Measurements from ENCODE around the gene ZNF805. TPM values are rescaled to one million over a fixed set of nuclear protein-coding genes. Genes with fewer than 3 reads are reported as not detected.
"Not testable (repeated sequence)": the region's sequence is repeated elsewhere in the genome, so short reads cannot be mapped to it uniquely, and the experiment has no call there.

ZNF805 gene
- total RNA-seq, 2 donors from 2014 or later: 16.4 to 21.1 TPM

DNA sequence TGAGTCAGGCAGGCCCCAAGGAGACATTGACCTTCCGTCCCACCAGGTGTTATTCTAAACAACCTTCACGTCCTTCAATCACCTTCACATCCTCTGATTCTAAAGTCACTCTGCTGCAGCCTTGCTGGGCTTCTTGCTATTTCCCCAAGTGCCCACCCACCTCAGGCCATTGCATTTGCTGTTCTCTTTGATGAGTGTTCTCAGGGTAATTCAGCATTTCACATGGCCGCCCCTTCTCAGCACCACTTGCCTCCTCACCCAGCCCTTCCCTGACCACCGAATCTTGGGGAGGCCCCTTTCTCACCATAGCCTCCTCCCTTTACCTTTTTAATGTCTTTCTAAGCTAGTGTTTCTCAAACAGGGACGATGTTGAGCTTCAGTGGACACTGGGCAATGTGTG lies 4.6 kb downstream of the ZNF805 start:
- DNase-seq (ENCODE audit: low spot score): no peak
- WGBS: 94% methylated on average over 5 of the region's 5 CpGs
- H3K36me3 ChIP-seq: peaks cover 0 to 6% of the 10 kb centered on the region in 2 donors

GRCh38 chr19:57245959-57246358 lies 5.5 kb downstream of the ZNF805 start:
- TF ChIP-seq POLR2A (IDR thresholded peaks at IDR 0.05) (no peak), POLR2AphosphoS5 (IDR thresholded peaks at IDR 0.05) (no peak)
- TF ChIP-seq, protein P1, sequence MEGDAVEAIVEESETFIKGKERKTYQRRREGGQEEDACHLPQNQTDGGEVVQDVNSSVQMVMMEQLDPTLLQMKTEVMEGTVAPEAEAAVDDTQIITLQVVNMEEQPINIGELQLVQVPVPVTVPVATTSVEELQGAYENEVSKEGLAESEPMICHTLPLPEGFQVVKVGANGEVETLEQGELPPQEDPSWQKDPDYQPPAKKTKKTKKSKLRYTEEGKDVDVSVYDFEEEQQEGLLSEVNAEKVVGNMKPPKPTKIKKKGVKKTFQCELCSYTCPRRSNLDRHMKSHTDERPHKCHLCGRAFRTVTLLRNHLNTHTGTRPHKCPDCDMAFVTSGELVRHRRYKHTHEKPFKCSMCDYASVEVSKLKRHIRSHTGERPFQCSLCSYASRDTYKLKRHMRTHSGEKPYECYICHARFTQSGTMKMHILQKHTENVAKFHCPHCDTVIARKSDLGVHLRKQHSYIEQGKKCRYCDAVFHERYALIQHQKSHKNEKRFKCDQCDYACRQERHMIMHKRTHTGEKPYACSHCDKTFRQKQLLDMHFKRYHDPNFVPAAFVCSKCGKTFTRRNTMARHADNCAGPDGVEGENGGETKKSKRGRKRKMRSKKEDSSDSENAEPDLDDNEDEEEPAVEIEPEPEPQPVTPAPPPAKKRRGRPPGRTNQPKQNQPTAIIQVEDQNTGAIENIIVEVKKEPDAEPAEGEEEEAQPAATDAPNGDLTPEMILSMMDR (IDR thresholded peaks at IDR 0.05): no peak
- 78% methylated on average over 6 of the region's 6 CpGs for WGBS
- no peak for DNase-seq (ENCODE audit: low spot score)
- Histone ChIP-seq H3K36me3 (peaks cover 0 to 6% of the 10 kb centered on the region in 2 donors), H3K27me3 (replicated peaks; ENCODE audit: insufficient read depth) (no peaks in the 10 kb centered on the region), H3K4me3 (no peak overlapping the region), H3K27ac (no peak overlapping the region), H3K9me3 (no peaks in the 10 kb centered on the region), H3K4me1 (replicated peaks) (no peaks in the 10 kb centered on the region)
- intact Hi-C loops (cut with DNase I): no loop called here

More for the DNA sequence above, 4.6 kb downstream of the ZNF805 start:
- Histone ChIP-seq H3K9me3 (no peaks in the 10 kb centered on the region), H3K27me3 (replicated peaks; ENCODE audit: insufficient read depth) (no peaks in the 10 kb centered on the region), H3K4me3 (no peak overlapping the region), H3K27ac (no peak overlapping the region), H3K4me1 (replicated peaks) (no peaks in the 10 kb centered on the region)
- intact Hi-C loops (cut with DNase I): no loop called here
- TF ChIP-seq POLR2A (IDR thresholded peaks at IDR 0.05): no peak
- no peak for TF ChIP-seq POLR2AphosphoS5 (IDR thresholded peaks at IDR 0.05)
- TF ChIP-seq, protein P1 (IDR thresholded peaks at IDR 0.05): no peak

DNA sequence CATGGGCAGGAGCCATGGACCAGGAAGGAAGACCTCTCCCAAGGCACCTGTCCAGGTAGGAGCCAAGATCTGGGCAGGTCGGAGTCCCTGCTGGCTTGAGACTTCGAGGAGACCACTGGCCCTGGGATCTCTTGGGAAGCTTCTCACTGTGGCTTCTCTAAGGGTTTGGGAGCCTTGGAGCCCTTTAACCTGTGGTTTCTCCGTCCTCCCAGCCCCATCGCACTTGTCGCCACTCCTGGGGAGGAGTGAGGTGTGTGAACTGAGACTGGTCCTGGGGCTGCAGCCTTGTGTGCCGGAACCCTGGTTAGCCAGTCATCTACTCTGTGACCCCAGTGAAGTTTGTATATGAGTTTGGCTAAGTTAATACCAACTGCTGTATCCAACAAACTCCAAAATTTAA lies 8.2 kb downstream of the ZNF805 start:
- Histone ChIP-seq H3K36me3 (peaks cover 6 to 12% of the 10 kb centered on the region in 2 donors), H3K4me1 (replicated peaks) (no peaks in the 10 kb centered on the region), H3K4me3 (no peak overlapping the region), H3K27ac (no peak overlapping the region), H3K9me3 (no peaks in the 10 kb centered on the region), H3K27me3 (replicated peaks; ENCODE audit: insufficient read depth) (no peaks in the 10 kb centered on the region)
- no peak for TF ChIP-seq POLR2A (IDR thresholded peaks at IDR 0.05)
- TF ChIP-seq POLR2AphosphoS5 (IDR thresholded peaks at IDR 0.05): no peak
- TF ChIP-seq, protein P1 (IDR thresholded peaks at IDR 0.05): no peak
- intact Hi-C loops (cut with DNase I): no loop called here
- no peak for DNase-seq (ENCODE audit: low spot score)
- 91% methylated on average over 6 of the region's 6 CpGs for WGBS

DNA sequence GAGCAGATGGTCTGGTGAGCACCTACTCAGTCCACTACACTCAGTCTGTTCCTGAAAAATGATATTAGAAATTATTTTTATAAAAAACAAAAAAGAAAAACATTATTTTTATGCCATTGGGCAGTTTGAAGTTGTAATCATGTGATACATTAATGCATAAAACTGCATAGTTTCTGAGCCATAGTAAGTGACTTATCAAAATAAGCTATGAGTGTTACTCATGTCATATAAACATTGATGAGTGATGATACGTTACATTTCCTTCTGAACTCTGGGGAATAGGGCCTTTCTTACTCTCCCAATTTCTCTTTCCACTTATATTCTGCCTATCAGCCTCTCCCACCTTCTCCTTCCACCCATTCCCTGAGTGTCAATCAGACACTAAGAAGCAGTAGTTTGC lies 8.9 kb downstream of the ZNF805 start:
- H3K4me3 ChIP-seq: no peak overlapping the region
- no peaks in the 10 kb centered on the region for H3K27me3 ChIP-seq (replicated peaks; ENCODE audit: insufficient read depth)
- peaks cover 11 to 19% of the 10 kb centered on the region in 2 donors for H3K36me3 ChIP-seq
- intact Hi-C loops (cut with DNase I): no loop called here
- 96% methylated on average over 1 of the region's 1 CpG for WGBS
- H3K4me1 ChIP-seq (replicated peaks): no peaks in the 10 kb centered on the region
- TF ChIP-seq POLR2A (IDR thresholded peaks at IDR 0.05): no peak
- TF ChIP-seq, protein P1 (IDR thresholded peaks at IDR 0.05): no peak
- no peak for TF ChIP-seq POLR2AphosphoS5 (IDR thresholded peaks at IDR 0.05)
- H3K9me3 ChIP-seq: no peaks in the 10 kb centered on the region
- H3K27ac ChIP-seq: no peak overlapping the region
- DNase-seq (ENCODE audit: low spot score): no peak

- H3K27ac ChIP-seq; H3K4me3 ChIP-seq; H3K4me1 ChIP-seq (replicated peaks); DNase-seq (ENCODE audit: low spot score); H3K27me3 ChIP-seq (replicated peaks; ENCODE audit: insufficient read depth); intact Hi-C loops (cut with DNase I); H3K9me3 ChIP-seq: not testable (repeated sequence)
- H3K36me3 ChIP-seq: peaks cover 9 to 20% of the 10 kb centered on the region in 2 donors
- 96% methylated on average over 11 of the region's 11 CpGs for WGBS
Measured at GRCh38 chr19:57253767-57254166, 13.3 kb downstream of the ZNF805 start.
